ENCODE results near the gene ZSCAN31. TPM values are rescaled to one million over a fixed set of nuclear protein-coding genes. Genes with fewer than 3 reads are reported as not detected.

Gene ZSCAN31
- total RNA-seq, 2 donors from 2014 or later = 4.2 to 15.4 TPM

- H3K36me3 ChIP-seq = no peaks in the 10 kb centered on the region
- no peak overlapping the region for H3K27ac ChIP-seq
- H3K9me3 ChIP-seq = no peaks in the 10 kb centered on the region
- DNase-seq (ENCODE audit: low spot score) (no peak), ATAC-seq (ENCODE audit: insufficient number of reproducible peaks, low FRiP score, low read depth) (no peak)
- no peak overlapping the region for H3K4me3 ChIP-seq
- peaks cover 20 to 33% of the 10 kb centered on the region in 2 donors for H3K4me1 ChIP-seq (ENCODE audit: control insufficient read depth in 1 of 2, low read depth in 2 of 2)
- H3K27me3 ChIP-seq (replicated peaks; ENCODE audit: insufficient read depth) = no peaks in the 10 kb centered on the region
- no peak for TF ChIP-seq CTCF (IDR thresholded peaks at IDR 0.05)
These were observed 17.4 kb upstream of the ZSCAN31 start for GRCh38 chr6:28353356-28353755.

- Histone ChIP-seq H3K9me3 (no peaks in the 10 kb centered on the region), H3K27ac (no peak overlapping the region), H3K4me1 (ENCODE audit: control insufficient read depth in 1 of 2, low read depth in 2 of 2) (peaks cover 20 to 30% of the 10 kb centered on the region in 2 donors), H3K27me3 (replicated peaks; ENCODE audit: insufficient read depth) (no peaks in the 10 kb centered on the region), H3K4me3 (no peak overlapping the region), H3K36me3 (no peaks in the 10 kb centered on the region)
- TF ChIP-seq CTCF (IDR thresholded peaks at IDR 0.05) = no peak
- ATAC-seq (ENCODE audit: insufficient number of reproducible peaks, low FRiP score, low read depth) = no peak
- DNase-seq (ENCODE audit: low spot score) = no peak
These were observed 15.6 kb upstream of the ZSCAN31 start for GRCh38 chr6:28351493-28351925.

- no peaks in the 10 kb centered on the region for H3K36me3 ChIP-seq
- H3K9me3 ChIP-seq = no peaks in the 10 kb centered on the region
- DNase-seq (ENCODE audit: low spot score) = no peak
- TF ChIP-seq CTCF (IDR thresholded peaks at IDR 0.05) = no peak
- H3K4me1 ChIP-seq (ENCODE audit: control insufficient read depth in 1 of 2, low read depth in 2 of 2) = peaks cover 16 to 26% of the 10 kb centered on the region in 2 donors
- no peaks in the 10 kb centered on the region for H3K27me3 ChIP-seq (replicated peaks; ENCODE audit: insufficient read depth)
- ATAC-seq (ENCODE audit: insufficient number of reproducible peaks, low FRiP score, low read depth) = no peak
- peak overlapping the region; percentile 97 for H3K4me3 ChIP-seq
- H3K27ac ChIP-seq = no peak overlapping the region
These were observed 15.1 kb upstream of the ZSCAN31 start for GRCh38 chr6:28351087-28351486.

GRCh38 chr6:28349892-28350737 is 14.2 kb upstream of the ZSCAN31 start, which contains the start of gene ZKSCAN3:
Gene ZKSCAN3, plus strand, starts transcription at chr6:28349947. Its CDS starts 9,640 bp downstream, at chr6:28359587.
- DNase-seq (ENCODE audit: low spot score) = peak; percentile 44

More at GRCh38 chr6:28349892-28350737, 14.2 kb upstream of the ZSCAN31 start, which contains the start of gene ZKSCAN3:
- peak within 1 kb of the TSS; percentile 54 to 75 for H3K27ac ChIP-seq
- no peak for TF ChIP-seq CTCF (IDR thresholded peaks at IDR 0.05)
- H3K4me1 ChIP-seq (ENCODE audit: control insufficient read depth in 1 of 2, low read depth in 2 of 2) = peaks cover 12 to 21% of the 10 kb centered on the region in 2 donors
- H3K9me3 ChIP-seq = no peaks in the 10 kb centered on the region
- ATAC-seq (ENCODE audit: insufficient number of reproducible peaks, low FRiP score, low read depth) = peak; percentile 61
- H3K4me3 ChIP-seq = peak within 1 kb of the TSS; percentile 97
- no peaks in the 10 kb centered on the region for H3K27me3 ChIP-seq (replicated peaks; ENCODE audit: insufficient read depth)
- H3K36me3 ChIP-seq = no peaks in the 10 kb centered on the region

All from thoracic aorta (tissue), 2 donors.